H9 (cell line): Measurements from ENCODE around the gene NAPSA. TPM values are rescaled to one million over a fixed set of nuclear protein-coding genes. Genes with fewer than 3 reads are reported as not detected.

Experiments
- DNase-seq: peaks from one replicate; pipeline ENCODE4 v3.0.0-alpha.2; 2017
- H2AFZ ChIP-seq: one replicate; pipeline ENCODE4 v1.6.1; 2013; ENCODE audit warnings: mild to moderate bottlenecking, low read length, control low read depth, moderate library complexity
- H2AK5ac ChIP-seq: 2 replicates; pipeline ENCODE4 v1.6.1; 2013; ENCODE audit warnings: low read length, control low read depth, mixed read lengths; ENCODE audit not compliant: insufficient read length
- H2BK120ac ChIP-seq: one replicate; pipeline ENCODE4 v1.6.1; 2013; ENCODE audit warnings: low read depth, mild to moderate bottlenecking, low read length, control low read depth, inconsistent platforms; ENCODE audit not compliant: poor library complexity, severe bottlenecking
- H2BK12ac ChIP-seq: 2 replicates; pipeline ENCODE4 v1.6.1; 2013; ENCODE audit warnings: low read length, control low read depth, mixed read lengths, low read depth; ENCODE audit not compliant: insufficient read length
- H2BK15ac ChIP-seq: 2 replicates; pipeline ENCODE4 v1.6.1; 2013; ENCODE audit warnings: low read depth, low read length, control low read depth
- H2BK20ac ChIP-seq: one replicate; pipeline ENCODE4 v1.6.1; 2013; ENCODE audit warnings: low read depth, mild to moderate bottlenecking, low read length, control low read depth, inconsistent platforms; ENCODE audit not compliant: poor library complexity, severe bottlenecking
- H2BK5ac ChIP-seq: 2 replicates; pipeline ENCODE4 v1.6.1; 2013; ENCODE audit warnings: low read length, control low read depth, mixed read lengths; ENCODE audit not compliant: insufficient read length
- H3K14ac ChIP-seq: 2 replicates; pipeline ENCODE4 v1.6.1; 2013; ENCODE audit warnings: low read length, control low read depth; ENCODE audit not compliant: insufficient read depth
- H3K18ac ChIP-seq: 2 replicates; pipeline ENCODE4 v1.6.1; 2013; ENCODE audit warnings: low read depth, mild to moderate bottlenecking, mixed read lengths, low read length, control low read depth; ENCODE audit not compliant: insufficient read length
- H3K23ac ChIP-seq: 2 replicates; pipeline ENCODE4 v1.6.1; 2013; ENCODE audit warnings: low read length, control low read depth, mixed read lengths, low read depth; ENCODE audit not compliant: insufficient read length
- H3K23me2 ChIP-seq: 2 replicates; pipeline ENCODE4 v1.6.1; 2013; ENCODE audit warnings: low read depth, mild to moderate bottlenecking, mixed read lengths, low read length, control low read depth; ENCODE audit not compliant: insufficient read length, poor library complexity, severe bottlenecking
- H3K27ac ChIP-seq: 2 replicates; pipeline ENCODE4 v1.5.1; 2013; ENCODE audit warnings: low read length, control low read depth, mixed read lengths, low read depth; ENCODE audit not compliant: insufficient read length
- H3K27me3 ChIP-seq: 2 replicates; pipeline ENCODE4 v1.6.1; 2013; ENCODE audit warnings: low read length, control low read depth, inconsistent platforms; ENCODE audit not compliant: insufficient read depth
- H3K4ac ChIP-seq: 2 replicates; pipeline ENCODE4 v1.6.1; 2013; ENCODE audit warnings: low read depth, mild to moderate bottlenecking, control low read depth, inconsistent platforms, low read length, moderate library complexity
- H3K4me1 ChIP-seq: 2 replicates; pipeline ENCODE4 v1.6.1; 2013; ENCODE audit warnings: low read length, control low read depth, inconsistent platforms; ENCODE audit not compliant: insufficient read depth
- H3K4me2 ChIP-seq: 2 replicates; pipeline ENCODE4 v1.6.1; 2013; ENCODE audit warnings: low read length, control low read depth, mixed read lengths; ENCODE audit not compliant: insufficient read length, insufficient read depth
- H3K56ac ChIP-seq: 2 replicates; pipeline ENCODE4 v1.6.1; 2013; ENCODE audit warnings: low read depth, mild to moderate bottlenecking, mixed read lengths, low read length, control low read depth; ENCODE audit not compliant: insufficient read length
- H3K79me1 ChIP-seq: 2 replicates; pipeline ENCODE4 v1.6.1; 2013; ENCODE audit warnings: low read depth, mild to moderate bottlenecking, moderate library complexity, low read length, control low read depth, inconsistent platforms; ENCODE audit not compliant: insufficient read depth, poor library complexity, severe bottlenecking
- H3K79me2 ChIP-seq: 2 replicates; pipeline ENCODE4 v1.6.1; 2013; ENCODE audit warnings: low read length, control low read depth, inconsistent platforms; ENCODE audit not compliant: insufficient read depth
- H3K9ac ChIP-seq: 2 replicates; pipeline ENCODE4 v1.6.1; 2013; ENCODE audit warnings: low read length, control low read depth, mixed read lengths; ENCODE audit not compliant: insufficient read length; ENCODE audit errors: extremely low read depth
- H3K9me3 ChIP-seq: one replicate; pipeline ENCODE4 v1.6.1; 2013; ENCODE audit warnings: low read depth, low read length, inconsistent platforms; ENCODE audit not compliant: control insufficient read depth
- H3T11ph ChIP-seq: one replicate; pipeline ENCODE4 v1.6.1; 2013; ENCODE audit warnings: mild to moderate bottlenecking, low read length, control low read depth, inconsistent platforms
- H4K20me1 ChIP-seq: one replicate; pipeline ENCODE4 v1.6.1; 2013; ENCODE audit not compliant: control insufficient read depth, insufficient read length, insufficient read depth
- H4K5ac ChIP-seq: 2 replicates; pipeline ENCODE4 v1.6.1; 2013; ENCODE audit warnings: low read depth, mild to moderate bottlenecking, mixed read lengths, low read length, control low read depth; ENCODE audit not compliant: insufficient read length
- H4K8ac ChIP-seq: replicated peaks from 2 replicates; pipeline ENCODE4 v1.6.1; 2013; ENCODE audit warnings: low read length, control low read depth, mixed read lengths, low read depth; ENCODE audit not compliant: insufficient read length
- H4K91ac ChIP-seq: 2 replicates; pipeline ENCODE4 v1.6.1; 2013; ENCODE audit warnings: low read depth, mild to moderate bottlenecking, moderate library complexity, mixed read lengths, low read length, control low read depth; ENCODE audit not compliant: insufficient read length
- H3K27ac Mint-ChIP-seq, 3 experiments: 2 replicates in 2 of 3; 3 replicates in 1 of 3; pipeline ENCODE4 v1.8.0; 2020 to 2021; ENCODE audit warnings: mixed read lengths in 3 of 3, mild to moderate bottlenecking in 1 of 3, moderate library complexity in 1 of 3
- H3K27me3 Mint-ChIP-seq: 2 replicates; pipeline ENCODE4 v1.8.0; 2021; ENCODE audit warnings: low read depth, mild to moderate bottlenecking, moderate library complexity, mixed read lengths
- H3K36me3 Mint-ChIP-seq, 3 experiments: 2 replicates in 2 of 3; 3 replicates in 1 of 3; pipeline ENCODE4 v1.8.0; 2020 to 2021; ENCODE audit warnings: low read depth in 3 of 3, mixed read lengths in 3 of 3; ENCODE audit not compliant: insufficient read depth in 1 of 3
- H3K4me1 Mint-ChIP-seq, 2 experiments: 2 replicates each; pipeline ENCODE4 v1.8.0; 2020; ENCODE audit warnings: mixed read lengths in 2 of 2
- H3K4me3 Mint-ChIP-seq, 2 experiments: 2 replicates in 1 of 2; 3 replicates in 1 of 2; pipeline ENCODE4 v1.8.0; 2020 to 2021; ENCODE audit warnings: mild to moderate bottlenecking in 2 of 2, mixed read lengths in 2 of 2, moderate library complexity in 1 of 2
- H3K9me3 Mint-ChIP-seq, 2 experiments: 2 replicates in 1 of 2; 3 replicates in 1 of 2; pipeline ENCODE4 v1.8.0; 2020; ENCODE audit warnings: mild to moderate bottlenecking in 2 of 2, mixed read lengths in 2 of 2, moderate library complexity in 1 of 2
- CTCF ChIP-seq: fragments of 200-600 bp; sonication (generic); conservative IDR thresholded peaks from 3 replicates; pipeline ENCODE4 v1.8.0; 2021; ENCODE audit warnings: antibody characterized with exemption, mild to moderate bottlenecking
- WGBS: extraction: QIAGEN DNeasy Blood & Tissue Kit; methylation state at CpG from one replicate; pipeline ENCODE4 v1.1.7; 2013; ENCODE audit warnings: missing lambda C conversion rate, low lambda C conversion rate, mixed read lengths; ENCODE audit not compliant: insufficient read length; ENCODE audit errors: extremely low coverage; 5-methylcytosine and 5-hydroxymethylcytosine counted together
- total RNA-seq: library from RNA; stranded (reverse); gene quantifications from 2 replicates; pipeline ENCODE4 v1.2.1, GENCODE V29; 2021

Gene NAPSA
- total RNA-seq, 1 experiment from 2014 or later, result 0.44 TPM

GRCh38 chr19:50393589-50393988 is 28.1 kb upstream of the NAPSA start:
- H3K27ac ChIP-seq, result no peak overlapping the region
- Mint-ChIP-seq H3K36me3 (peaks cover 47 to 58% (median 57%) of the 10 kb centered on the region in 3 experiments), H3K4me3 (no peak overlapping the region)

More at GRCh38 chr19:50393589-50393988, 28.1 kb upstream of the NAPSA start:
- Histone ChIP-seq H3K14ac (no peak overlapping the region), H3K18ac (no peak overlapping the region), H3K23ac (no peak overlapping the region), H2BK12ac (no peak overlapping the region), H3K9me3 (no peaks in the 10 kb centered on the region), H3K4me1 (no peaks in the 10 kb centered on the region), H3K9ac (no peak overlapping the region), H2AFZ (no peak overlapping the region), H4K8ac (no peak overlapping the region), H3K79me2 (peaks cover 2% of the 10 kb centered on the region; the same call in 1 of the 2 replicates), H3K4ac (no peak overlapping the region), H2AK5ac (no peak overlapping the region), H2BK15ac (no peak overlapping the region), H2BK5ac (no peak overlapping the region), H4K20me1 (no peaks in the 10 kb centered on the region), H3K23me2 (no peaks in the 10 kb centered on the region), H3K4me2 (no peak overlapping the region), H3K56ac (no peak overlapping the region), H4K5ac (no peak overlapping the region), H3T11ph (no peak overlapping the region), H3K79me1 (peaks cover 4% of the 10 kb centered on the region), H3K27me3 (no peaks in the 10 kb centered on the region), H2BK120ac (no peak overlapping the region), H4K91ac (no peak overlapping the region), H2BK20ac (no peak overlapping the region)
- Mint-ChIP-seq H3K4me1 (no peaks in the 10 kb centered on the region), H3K27ac (no peak overlapping the region), H3K27me3 (no peaks in the 10 kb centered on the region), H3K9me3 (peaks cover 20 to 24% of the 10 kb centered on the region in 2 experiments)
- no CpG with 5 or more reads among the region's 4 CpGs for WGBS
- DNase-seq, result no peak
- TF ChIP-seq CTCF, result no peak
